Endodermal cell (in vitro differentiated cells): ENCODE results near the gene TMPO. TPM values are rescaled to one million over a fixed set of nuclear protein-coding genes. Genes with fewer than 3 reads are reported as not detected.

Experiments used
- DNase-seq: peaks from one replicate; pipeline ENCODE4 v3.0.0-alpha.2; 2017
- H3K27ac ChIP-seq: 2 replicates; pipeline ENCODE4 v1.5.1; 2013; ENCODE audit warnings: mild to moderate bottlenecking, low read depth, low read length, moderate library complexity
- H3K27me3 ChIP-seq: 2 replicates; pipeline ENCODE4 v1.6.1; 2013; ENCODE audit warnings: mild to moderate bottlenecking, low read length, moderate library complexity; ENCODE audit not compliant: insufficient read depth, control insufficient read depth, poor library complexity, severe bottlenecking
- H3K36me3 ChIP-seq: 2 replicates; pipeline ENCODE4 v1.7.0; 2013; ENCODE audit warnings: mild to moderate bottlenecking, low read length, moderate library complexity; ENCODE audit not compliant: control insufficient read depth, insufficient read depth
- H3K4me1 ChIP-seq: one replicate; pipeline ENCODE4 v1.7.0; 2013; ENCODE audit warnings: low read length; ENCODE audit not compliant: control insufficient read depth, insufficient read depth
- H3K4me3 ChIP-seq: 2 replicates; pipeline ENCODE4 v1.5.1; 2013; ENCODE audit warnings: mild to moderate bottlenecking, low read length, moderate library complexity
- H3K9ac ChIP-seq: 2 replicates; pipeline ENCODE4 v1.6.1; 2013; ENCODE audit warnings: mild to moderate bottlenecking, low read length, moderate library complexity; ENCODE audit not compliant: poor library complexity, severe bottlenecking; ENCODE audit errors: extremely low read depth
- H3K9me3 ChIP-seq: 2 replicates; pipeline ENCODE4 v1.6.1; 2013; ENCODE audit warnings: mild to moderate bottlenecking, low read length, moderate library complexity; ENCODE audit not compliant: control insufficient read depth
- H3K27ac Mint-ChIP-seq: 2 replicates; pipeline ENCODE4 v1.8.0; 2020; ENCODE audit warnings: mixed read lengths
- H3K27me3 Mint-ChIP-seq: 2 replicates; pipeline ENCODE4 v1.8.0; 2021; ENCODE audit warnings: mild to moderate bottlenecking, mixed read lengths; ENCODE audit not compliant: insufficient read depth
- H3K36me3 Mint-ChIP-seq: 2 replicates; pipeline ENCODE4 v1.8.0; 2020; ENCODE audit warnings: low read depth, mixed read lengths
- H3K4me1 Mint-ChIP-seq: 2 replicates; pipeline ENCODE4 v1.8.0; 2020; ENCODE audit warnings: mixed read lengths
- H3K4me3 Mint-ChIP-seq: 2 replicates; pipeline ENCODE4 v1.8.0; 2020; ENCODE audit warnings: mild to moderate bottlenecking, moderate library complexity, mixed read lengths
- H3K9me3 Mint-ChIP-seq: 2 replicates; pipeline ENCODE4 v1.8.0; 2020; ENCODE audit warnings: mild to moderate bottlenecking, mixed read lengths
- CTCF ChIP-seq: fragments of 200-600 bp; sonication (generic); conservative IDR thresholded peaks from 2 replicates; pipeline ENCODE4 v1.5.0; 2021; ENCODE audit warnings: antibody characterized with exemption, mild to moderate bottlenecking
- WGBS, 2 experiments: methylation state at CpG; one replicate each; pipeline versions ENCODE4 v1.1.5 to v1.1.7; 2013; ENCODE audit warnings: missing lambda C conversion rate in 2 of 2, mixed read lengths in 1 of 2; ENCODE audit not compliant: insufficient coverage in 1 of 2, insufficient read length in 1 of 2; 5-methylcytosine and 5-hydroxymethylcytosine counted together
- total RNA-seq, 2 donors: library from RNA; stranded (reverse); fragmentation: NEBNext Ultra II Directional in 1 of 2; extraction: Animal tissue kit (Norgen Biotek cat#: 25700) in 1 of 2; gene quantifications; 2 replicates in 1 of 2; 3 replicates in 1 of 2; pipeline ENCODE4 v1.2.1, GENCODE V29; 2021

Gene TMPO
- total RNA-seq, 2 donors from 2014 or later, result 176 to 203 TPM

GRCh38 chr12:98561846-98562245, 46.5 kb downstream of the TMPO start:
- no peak overlapping the region for H3K9ac ChIP-seq
- no peaks in the 10 kb centered on the region for H3K36me3 ChIP-seq
- DNase-seq, result no peak
- WGBS, 2 experiments, result 75 to 85% methylated on average over 1 to 3 of the region's 3 CpGs
- no peaks in the 10 kb centered on the region for H3K4me1 ChIP-seq
- Mint-ChIP-seq H3K36me3 (no peaks in the 10 kb centered on the region), H3K27ac (no peak overlapping the region), H3K4me1 (no peaks in the 10 kb centered on the region), H3K27me3 (no peaks in the 10 kb centered on the region), H3K4me3 (no peak overlapping the region), H3K9me3 (no peaks in the 10 kb centered on the region)
- H3K9me3 ChIP-seq, result peaks cover 8% of the 10 kb centered on the region
- H3K4me3 ChIP-seq, result no peak overlapping the region
- H3K27me3 ChIP-seq, result no peaks in the 10 kb centered on the region
- TF ChIP-seq CTCF, result no peak
- no peak overlapping the region for H3K27ac ChIP-seq

- no peaks in the 10 kb centered on the region for H3K4me1 ChIP-seq
- peaks cover 2% of the 10 kb centered on the region for H3K9me3 Mint-ChIP-seq
- H3K4me3 ChIP-seq, result no peak overlapping the region
- H3K36me3 ChIP-seq, result no peaks in the 10 kb centered on the region
- no peak overlapping the region for H3K9ac ChIP-seq
- H3K27ac Mint-ChIP-seq, result no peak overlapping the region
- DNase-seq, result peak; percentile 75
- H3K27me3 ChIP-seq, result no peaks in the 10 kb centered on the region
- 91% methylated on average over 1 of the region's 2 CpGs; no CpG with 5 or more reads in 1 of the 2 experiments for WGBS, 2 experiments
- no peaks in the 10 kb centered on the region for H3K9me3 ChIP-seq
- no peak overlapping the region for H3K4me3 Mint-ChIP-seq
- no peaks in the 10 kb centered on the region for H3K27me3 Mint-ChIP-seq
- H3K4me1 Mint-ChIP-seq, result peaks cover 5% of the 10 kb centered on the region
- H3K27ac ChIP-seq, result no peak overlapping the region
- H3K36me3 Mint-ChIP-seq, result no peaks in the 10 kb centered on the region
- TF ChIP-seq CTCF, result peak; percentile 79
Observed at GRCh38 chr12:98572010-98572409, 56.6 kb downstream of the TMPO start.

GRCh38 chr12:98574110-98574509, 58.7 kb downstream of the TMPO start:
- Mint-ChIP-seq H3K9me3 (peaks cover 3% of the 10 kb centered on the region), H3K27ac (no peak overlapping the region), H3K27me3 (no peaks in the 10 kb centered on the region), H3K36me3 (no peaks in the 10 kb centered on the region), H3K4me3 (no peak overlapping the region), H3K4me1 (peaks cover 5% of the 10 kb centered on the region)
- Histone ChIP-seq H3K27me3 (no peaks in the 10 kb centered on the region), H3K9ac (no peak overlapping the region), H3K36me3 (no peaks in the 10 kb centered on the region), H3K4me3 (no peak overlapping the region), H3K27ac (no peak overlapping the region), H3K9me3 (no peaks in the 10 kb centered on the region), H3K4me1 (no peaks in the 10 kb centered on the region)
- DNase-seq, result peak; percentile 13
- WGBS, 2 experiments, result 92% methylated on average over 1 of the region's 1 CpG
- no peak for TF ChIP-seq CTCF
